Glutamatergic neuron (in vitro differentiated cells): ENCODE data around the gene CDK5RAP3. TPM values are rescaled to one million over a fixed set of nuclear protein-coding genes. Genes with fewer than 3 reads are reported as not detected.

Experiments
- DNase-seq: peaks from one replicate; pipeline ENCODE4 v3.0.0; 2022
- H3K27ac Mint-ChIP-seq: one replicate; pipeline ENCODE4 v1.8.0; 2020; ENCODE audit warnings: mild to moderate bottlenecking, mixed read lengths, inconsistent platforms; ENCODE audit not compliant: unreplicated experiment
- H3K27me3 Mint-ChIP-seq: one replicate; pipeline ENCODE4 v1.8.0; 2020; ENCODE audit warnings: mild to moderate bottlenecking, moderate library complexity, mixed read lengths, inconsistent platforms; ENCODE audit not compliant: unreplicated experiment
- H3K36me3 Mint-ChIP-seq: one replicate; pipeline ENCODE4 v1.8.0; 2020; ENCODE audit warnings: mild to moderate bottlenecking, mixed read lengths, inconsistent platforms; ENCODE audit not compliant: unreplicated experiment
- H3K4me1 Mint-ChIP-seq: one replicate; pipeline ENCODE4 v1.8.0; 2020; ENCODE audit warnings: mild to moderate bottlenecking, low read depth, mixed read lengths, inconsistent platforms; ENCODE audit not compliant: unreplicated experiment
- H3K4me3 Mint-ChIP-seq: one replicate; pipeline ENCODE4 v1.8.0; 2020; ENCODE audit warnings: mild to moderate bottlenecking, mixed read lengths, inconsistent platforms; ENCODE audit not compliant: unreplicated experiment
- H3K9me3 Mint-ChIP-seq: one replicate; pipeline ENCODE4 v1.8.0; 2020; ENCODE audit warnings: mild to moderate bottlenecking, moderate library complexity, mixed read lengths, inconsistent platforms; ENCODE audit not compliant: unreplicated experiment
- CTCF ChIP-seq: fragments of 200-600 bp; sonication (generic); IDR thresholded peaks from one replicate; pipeline ENCODE4 v1.5.0; 2021; ENCODE audit not compliant: partially characterized antibody, unreplicated experiment
- total RNA-seq: library from RNA; stranded (reverse); fragmentation: NEBNext Ultra II Directional; extraction: Animal tissue kit (Norgen Biotek cat#: 25700); gene quantifications from one replicate; pipeline ENCODE4 v1.2.1, GENCODE V29; 2021; ENCODE audit not compliant: unreplicated experiment

The CDK5RAP3 gene
- total RNA-seq, 1 donor from 2014 or later, result 196 TPM

- Mint-ChIP-seq H3K4me3 (no peak overlapping the region), H3K27ac (no peak overlapping the region), H3K36me3 (peaks cover 9% of the 10 kb centered on the region), H3K4me1 (peaks cover 4% of the 10 kb centered on the region), H3K9me3 (peaks cover 7% of the 10 kb centered on the region), H3K27me3 (peaks cover 3% of the 10 kb centered on the region)
- no peak for DNase-seq
- no peak for TF ChIP-seq CTCF
These were observed 9.5 kb upstream of the CDK5RAP3 start for GRCh38 chr17:47961406-47961805.

GRCh38 chr17:47962901-47963300 is 8.0 kb upstream of the CDK5RAP3 start:
- Mint-ChIP-seq H3K36me3 (peaks cover 9% of the 10 kb centered on the region), H3K27ac (no peak overlapping the region), H3K4me1 (peaks cover 2% of the 10 kb centered on the region), H3K4me3 (no peak overlapping the region), H3K9me3 (peaks cover 7% of the 10 kb centered on the region), H3K27me3 (peaks cover 5% of the 10 kb centered on the region)
- TF ChIP-seq CTCF, result no peak
- no peak for DNase-seq

- no peak for DNase-seq
- peaks cover 8% of the 10 kb centered on the region for H3K9me3 Mint-ChIP-seq
- H3K36me3 Mint-ChIP-seq, result peaks cover 9% of the 10 kb centered on the region
- H3K4me3 Mint-ChIP-seq, result no peak overlapping the region
- H3K27ac Mint-ChIP-seq, result no peak overlapping the region
- peaks cover 6% of the 10 kb centered on the region for H3K27me3 Mint-ChIP-seq
- H3K4me1 Mint-ChIP-seq, result peaks cover under 1% of the 10 kb centered on the region
- no peak for TF ChIP-seq CTCF
These were observed 6.1 kb upstream of the CDK5RAP3 start for GRCh38 chr17:47964856-47965255.

- H3K27me3 Mint-ChIP-seq, result peaks cover 6% of the 10 kb centered on the region
- no peak for DNase-seq
- H3K27ac Mint-ChIP-seq, result no peak overlapping the region
These were observed 4.8 kb upstream of the CDK5RAP3 start for GRCh38 chr17:47966079-47966519.

More at GRCh38 chr17:47966079-47966519, 4.8 kb upstream of the CDK5RAP3 start:
- peaks cover 9% of the 10 kb centered on the region for H3K36me3 Mint-ChIP-seq
- no peak overlapping the region for H3K4me3 Mint-ChIP-seq
- TF ChIP-seq CTCF, result no peak
- H3K4me1 Mint-ChIP-seq, result peaks cover 3% of the 10 kb centered on the region
- H3K9me3 Mint-ChIP-seq, result peaks cover 12% of the 10 kb centered on the region
